GM18520 (cell line): Measurements from ENCODE around the gene ADAMTS2.

Experiments
- ATAC-seq: cut with Tn5 transposase; IDR thresholded peaks from one replicate; pipeline ENCODE4 v1.9.1; 2021; ENCODE audit not compliant: unreplicated experiment

The ADAMTS2 gene

DNA sequence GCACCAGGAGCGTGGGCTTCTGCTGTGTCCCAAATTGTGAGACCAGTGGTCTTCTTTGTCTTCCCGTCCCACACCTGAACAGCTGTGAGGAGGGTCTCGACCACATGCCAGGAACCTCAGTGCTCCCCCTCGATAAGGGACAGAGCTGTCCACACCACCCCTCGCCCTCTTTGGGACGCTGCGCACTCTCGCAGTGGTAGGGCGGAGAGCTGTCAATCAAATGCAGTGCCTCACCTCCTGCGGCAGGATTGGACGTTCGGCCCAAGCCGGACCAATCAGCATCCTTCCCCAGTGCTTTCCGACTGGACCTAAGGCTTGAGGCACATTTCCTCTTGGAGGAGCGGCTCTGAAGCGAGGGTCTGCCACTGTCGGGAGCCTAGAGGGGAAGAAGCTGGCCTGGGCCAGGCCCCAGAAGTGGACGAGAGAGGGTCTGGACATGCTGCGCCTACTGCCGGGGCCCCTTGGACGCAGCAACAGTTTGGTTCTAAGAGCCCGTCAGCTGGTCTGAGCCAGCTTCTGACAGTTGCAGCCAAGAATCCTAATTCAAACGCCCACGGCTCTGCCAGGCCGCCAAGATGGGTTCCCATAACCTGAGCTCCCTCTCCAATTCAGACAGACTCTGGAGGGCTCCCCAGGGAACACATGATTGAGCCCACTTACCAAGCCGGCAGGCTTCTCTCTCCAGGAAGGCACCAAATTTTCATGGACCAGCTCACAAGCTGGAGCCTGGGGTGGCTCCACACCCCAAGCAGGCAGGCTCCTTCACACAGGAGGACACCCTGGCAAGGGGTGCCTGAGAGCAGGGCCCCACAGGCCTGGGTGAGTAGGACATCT, 28.1 kb upstream of the ADAMTS2 start:
- no peak for ATAC-seq

GRCh38 chr5:179371681-179372680, 26.7 kb upstream of the ADAMTS2 start:
- no peak for ATAC-seq

DNA sequence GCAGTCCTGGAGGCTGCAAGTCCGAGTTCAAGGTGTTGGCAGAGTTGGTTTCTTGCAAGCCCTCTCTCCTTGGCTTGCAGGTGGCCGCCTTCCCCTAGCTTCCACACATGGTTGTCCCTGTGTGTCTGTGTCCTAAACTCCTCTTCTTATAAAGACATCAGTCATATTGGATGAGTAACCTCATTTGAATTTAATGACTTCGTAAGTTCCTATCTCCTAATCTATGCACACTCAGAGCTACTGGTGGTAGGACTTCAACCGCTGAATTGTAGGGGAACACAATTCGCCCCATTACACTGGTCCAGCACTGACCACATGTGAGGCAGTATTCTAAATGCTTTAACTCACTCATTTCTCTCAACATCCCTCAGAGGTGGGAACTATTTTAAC, 25.9 kb upstream of the ADAMTS2 start:
- ATAC-seq = no peak

DNA sequence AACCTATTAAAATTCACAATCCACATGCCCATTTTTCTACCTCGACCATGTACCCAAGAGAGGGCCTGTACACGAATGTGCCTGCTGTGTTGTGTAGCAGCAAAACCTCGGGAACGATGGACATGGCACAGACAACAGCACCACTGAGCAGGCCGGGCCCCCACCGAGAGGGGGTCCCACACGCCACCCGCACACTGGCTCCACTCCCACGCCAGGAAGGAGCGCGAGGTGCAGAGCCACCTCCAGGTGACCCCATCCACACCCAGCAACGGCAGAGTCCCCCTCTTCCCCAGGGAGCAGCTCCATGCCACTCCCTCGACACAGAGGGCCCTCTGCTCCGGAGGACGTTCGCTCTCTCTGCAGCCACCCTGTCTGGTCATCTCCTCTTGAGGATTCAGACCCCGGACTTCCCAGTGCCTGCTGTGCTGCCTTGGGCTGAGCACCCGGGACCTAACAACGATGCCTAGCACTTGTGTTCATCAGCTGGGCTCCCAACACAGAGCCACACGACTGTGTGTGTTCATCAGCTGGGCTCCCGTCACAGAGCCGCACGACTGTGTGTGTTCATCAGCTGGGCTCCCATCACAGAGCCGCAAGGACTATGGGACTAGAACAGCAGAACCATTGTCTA, 25.3 kb upstream of the ADAMTS2 start:
- ATAC-seq = no peak

- no peak for ATAC-seq
These were observed 24.2 kb upstream of the ADAMTS2 start for GRCh38 chr5:179369530-179369884.

- no peak for ATAC-seq
These were observed 23.7 kb upstream of the ADAMTS2 start for GRCh38 chr5:179368806-179369529.

DNA sequence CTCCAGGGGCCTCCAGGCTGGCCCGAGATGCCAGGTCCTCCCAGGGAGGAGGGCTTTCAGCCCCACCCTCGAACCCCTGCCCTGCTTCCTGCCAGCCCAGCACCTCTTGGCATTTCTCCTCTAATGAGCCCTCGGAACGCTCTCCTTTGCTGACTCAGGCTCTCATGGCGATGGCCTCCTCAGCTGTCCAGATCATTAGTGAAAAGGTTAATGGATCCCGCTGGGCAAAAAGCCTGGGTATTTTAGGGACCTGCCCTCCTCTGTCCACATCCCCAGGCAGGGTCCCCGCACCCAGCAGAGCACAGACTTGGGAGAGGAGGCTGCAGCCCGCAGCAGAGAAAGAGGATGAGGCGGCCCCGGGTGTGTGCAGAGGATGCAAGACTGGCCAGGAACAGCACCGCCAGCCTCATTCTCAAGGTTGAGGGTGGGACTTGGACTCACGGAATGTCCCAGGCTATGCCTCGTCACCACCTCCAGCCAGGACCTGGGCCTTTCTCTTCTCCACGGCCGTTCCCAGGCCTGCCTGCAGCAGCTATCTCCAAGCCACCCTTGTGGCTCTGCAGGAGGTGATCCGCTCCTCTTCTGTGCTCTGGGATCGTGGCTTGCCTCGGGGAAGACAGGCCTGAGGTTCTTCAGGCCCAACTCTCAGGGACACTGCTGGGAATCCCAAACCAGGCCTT, 23.0 kb upstream of the ADAMTS2 start:
- no peak for ATAC-seq

- ATAC-seq = no peak
These were observed 22.2 kb upstream of the ADAMTS2 start for GRCh38 chr5:179367491-179367890.

DNA sequence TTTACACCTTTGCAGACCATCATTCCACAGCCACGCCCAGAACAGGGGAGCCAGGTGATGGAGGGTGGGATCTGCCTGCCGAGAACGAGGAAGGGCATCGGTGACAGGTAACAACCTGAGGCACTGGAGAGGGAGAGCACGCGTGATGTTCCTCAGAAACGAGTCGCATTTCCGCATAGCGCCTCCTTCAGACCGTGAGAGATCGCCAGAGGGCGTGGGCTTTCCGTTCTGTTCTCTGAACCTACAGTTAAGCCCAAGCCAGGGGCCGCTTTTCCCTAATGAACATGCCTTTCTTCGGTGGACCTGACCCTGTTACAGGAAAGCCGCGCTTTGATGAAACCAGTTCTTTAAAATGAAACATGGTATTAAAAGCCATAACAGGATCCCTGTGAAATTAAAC, 17.1 kb upstream of the ADAMTS2 start:
- no peak for ATAC-seq

DNA sequence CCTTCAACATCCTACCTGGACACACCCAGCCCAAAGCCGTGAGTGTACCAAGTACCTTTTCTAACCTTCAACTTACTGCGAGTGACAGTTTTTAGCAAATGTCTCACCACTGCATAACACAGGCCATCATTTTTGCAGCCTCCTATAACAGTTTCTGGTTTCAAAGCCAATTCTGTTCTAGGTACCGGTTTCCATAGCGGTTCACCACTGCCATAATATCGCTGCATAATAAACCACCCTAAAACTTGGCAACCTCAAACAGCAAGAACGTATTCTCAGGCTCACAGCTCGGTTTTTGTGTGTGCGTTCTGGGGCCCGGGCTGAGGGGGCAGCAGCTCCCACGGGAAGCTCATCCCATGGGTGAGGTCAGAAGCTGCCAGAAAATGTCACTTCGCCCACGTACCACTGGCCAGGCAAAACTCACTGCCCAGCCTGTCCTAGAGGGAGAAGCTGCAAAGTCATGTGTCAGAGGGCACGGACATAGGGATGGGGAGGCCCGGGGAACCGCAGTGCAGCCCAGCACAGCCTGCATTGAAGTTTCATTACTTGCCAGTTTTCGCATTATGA, 15.9 kb upstream of the ADAMTS2 start:
- ATAC-seq = no peak

- no peak for ATAC-seq
These were observed 11.8 kb upstream of the ADAMTS2 start for GRCh38 chr5:179357031-179357430.

DNA sequence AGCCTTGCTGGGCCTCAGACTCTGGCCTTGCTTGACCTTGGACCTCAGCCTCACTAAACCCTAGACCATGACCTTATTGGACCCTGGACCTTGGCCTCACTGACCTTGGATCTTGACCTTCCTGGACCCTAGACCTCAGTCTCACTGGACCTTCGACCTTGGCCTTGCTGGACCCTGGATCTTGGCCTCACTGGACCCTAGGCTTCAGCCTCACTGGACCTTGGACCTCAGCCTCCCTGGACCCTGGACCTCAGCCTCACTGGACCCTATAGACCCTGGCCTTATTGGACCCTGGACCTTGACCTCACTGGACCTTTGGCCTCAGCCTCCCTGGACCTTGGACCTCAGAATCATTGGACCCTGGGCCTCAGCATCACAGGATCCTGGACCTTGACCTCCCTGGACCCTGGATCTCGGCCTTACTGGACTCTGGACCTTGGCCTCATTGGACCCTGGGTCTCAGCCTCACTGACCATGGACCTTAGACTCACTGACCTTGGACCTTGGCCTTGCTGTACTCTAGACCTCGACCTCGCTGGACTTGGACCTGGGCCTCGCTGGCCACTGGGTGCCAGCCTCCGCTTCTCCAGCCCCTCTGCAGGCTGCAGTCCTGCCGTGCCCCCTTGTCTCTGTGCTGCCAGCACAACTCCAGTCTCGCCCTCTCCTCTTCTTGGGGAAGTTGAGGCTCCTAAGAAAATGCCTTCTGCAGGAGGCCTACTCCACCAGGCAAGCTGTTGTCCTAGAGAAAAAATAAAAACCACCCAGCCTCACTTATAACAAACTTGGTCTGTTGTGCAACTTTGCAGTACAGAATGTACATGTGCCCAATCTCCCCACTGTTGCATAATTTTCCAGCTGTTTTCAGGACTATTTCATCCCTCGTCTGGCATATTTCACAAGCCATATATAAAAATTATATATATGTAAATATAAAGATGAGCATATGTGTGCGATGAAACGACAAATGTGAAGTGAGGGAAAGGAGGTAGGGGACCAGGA, 11.0 kb upstream of the ADAMTS2 start:
- ATAC-seq = no peak

GRCh38 chr5:179354305-179354882, 9.1 kb upstream of the ADAMTS2 start:
- ATAC-seq = no peak

- no peak for ATAC-seq
These were observed 3.6 kb upstream of the ADAMTS2 start for GRCh38 chr5:179348843-179349242.

GRCh38 chr5:179348011-179348530, 2.8 kb upstream of the ADAMTS2 start:
- no peak for ATAC-seq

- ATAC-seq = no peak
These were observed 2.3 kb upstream of the ADAMTS2 start for GRCh38 chr5:179347581-179347980.

GRCh38 chr5:179346875-179347274, 1.6 kb upstream of the ADAMTS2 start:
- no peak for ATAC-seq

DNA sequence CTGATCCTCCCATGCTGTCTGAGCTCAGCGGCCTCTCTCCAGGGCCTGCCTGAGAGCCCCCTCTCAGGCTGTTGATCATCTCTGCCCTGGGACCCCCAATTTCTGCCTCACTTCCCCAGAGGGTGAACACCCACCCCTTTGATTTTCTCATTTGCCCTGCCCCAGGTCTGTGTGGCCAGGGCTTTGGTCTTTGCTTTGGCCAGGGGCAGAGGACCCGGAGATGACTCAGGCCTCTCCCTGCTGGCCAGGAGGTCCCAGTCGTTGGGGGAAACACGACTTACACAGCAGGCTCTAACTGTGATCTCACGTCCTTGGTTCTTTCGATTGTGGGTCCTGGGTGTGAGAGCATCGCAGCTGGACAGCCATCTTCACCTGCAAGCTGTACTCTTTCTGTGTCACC, 1.1 kb upstream of the ADAMTS2 start:
- no peak for ATAC-seq
